HCEC 1CT (cell line): Measurements from ENCODE around the gene MLKL.

Source experiments
- DNase-seq: peaks from one replicate; pipeline ENCODE4 v3.0.0-alpha.2; 2017

Gene MLKL

GRCh38 chr16:74641969-74642368 lies 58.7 kb downstream of the MLKL start:
- no peak for DNase-seq

GRCh38 chr16:74637742-74638453 lies 62.8 kb downstream of the MLKL start:
- DNase-seq = no peak

GRCh38 chr16:74635303-74635702 lies 65.4 kb downstream of the MLKL start:
- DNase-seq = no peak

- DNase-seq = no peak
These were observed 67.0 kb downstream of the MLKL start for GRCh38 chr16:74633686-74634085.

- peak; percentile 19 for DNase-seq
These were observed 73.0 kb downstream of the MLKL start for GRCh38 chr16:74627506-74628220.

GRCh38 chr16:74626741-74627416 lies 73.8 kb downstream of the MLKL start:
- peak; percentile 65 for DNase-seq

GRCh38 chr16:74625500-74626350 lies 74.9 kb downstream of the MLKL start:
- no peak for DNase-seq

- no peak for DNase-seq
These were observed 76.8 kb downstream of the MLKL start for GRCh38 chr16:74623839-74624235.

- DNase-seq = peak; percentile 32
These were observed 77.3 kb downstream of the MLKL start for GRCh38 chr16:74623214-74623838.

GRCh38 chr16:74622005-74622404 lies 78.7 kb downstream of the MLKL start:
- no peak for DNase-seq
